ENCODE results near the gene ATP8A1.

ATP8A1 gene

DNA sequence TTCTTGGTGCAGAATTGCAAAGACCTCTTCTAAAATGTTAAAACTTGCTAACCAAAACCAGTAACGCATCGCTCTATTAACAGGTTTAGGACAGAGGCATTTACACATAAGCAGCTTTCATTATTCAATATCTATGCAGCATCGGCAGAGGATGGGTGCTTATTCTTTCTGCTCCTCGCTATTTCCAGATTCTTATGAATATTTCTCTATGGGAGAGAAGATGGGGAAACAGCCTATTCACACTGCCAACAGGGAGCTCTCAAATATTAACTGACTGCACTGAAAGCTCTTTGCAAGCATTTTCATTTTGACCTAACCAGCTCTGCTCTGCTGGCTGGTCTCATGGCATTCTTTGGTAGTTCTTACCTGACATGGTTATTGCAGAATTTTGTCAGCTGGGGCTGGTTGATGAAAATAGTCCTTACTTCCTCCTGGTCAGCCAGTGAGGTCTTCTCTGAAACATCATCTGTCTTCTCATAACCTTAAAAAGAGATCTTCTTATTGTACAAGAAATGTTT is 30.2 kb downstream of the ATP8A1 start:
- H3K9me3 ChIP-seq (ENCODE audit: low read depth, low read length): no peaks in the 10 kb centered on the region
- TF ChIP-seq POLR2AphosphoS5 (IDR thresholded peaks at IDR 0.05; ENCODE audit: borderline replicate concordance, low read depth, low read length): no peak
- TF ChIP-seq FOXP2 (optimal IDR thresholded peaks at IDR 0.05; ENCODE audit: control extremely low read depth, extremely low read length, insufficient read depth): no peak
- no peak for TF ChIP-seq EZH2 (IDR thresholded peaks at IDR 0.05)
- no peak overlapping the region for H3K4me3 ChIP-seq
- no peak overlapping the region for H3K9ac ChIP-seq (ENCODE audit: insufficient read length)
- no peaks in the 10 kb centered on the region for H3K36me3 ChIP-seq (ENCODE audit: insufficient read depth, low read length)
- no peak overlapping the region for H3K27ac ChIP-seq
- no peak for DNase-seq (ENCODE audit: low read depth, low spot score)

DNA sequence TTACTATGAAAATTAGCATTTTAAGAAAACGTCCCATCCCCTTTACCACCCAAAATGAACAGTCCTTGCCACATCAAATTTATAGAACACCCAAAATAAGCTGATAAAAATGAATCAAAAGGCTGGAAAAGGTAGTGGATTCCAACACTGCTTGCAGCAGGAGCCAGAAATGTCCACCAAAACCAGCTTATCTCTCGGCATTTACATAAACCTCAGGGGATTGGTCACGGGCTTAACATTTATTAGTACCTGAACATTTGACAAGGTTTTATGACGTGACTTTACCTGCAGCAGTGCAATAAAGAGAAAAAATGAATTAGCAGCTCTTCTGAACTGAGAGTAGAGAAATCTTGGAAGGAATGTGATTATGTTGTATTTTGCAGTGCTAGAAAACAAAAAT is 31.6 kb downstream of the ATP8A1 start:
- TF ChIP-seq FOXP2 (optimal IDR thresholded peaks at IDR 0.05; ENCODE audit: control extremely low read depth, extremely low read length, insufficient read depth) (no peak), EZH2 (IDR thresholded peaks at IDR 0.05) (no peak), POLR2AphosphoS5 (IDR thresholded peaks at IDR 0.05; ENCODE audit: borderline replicate concordance, low read depth, low read length) (no peak)
- Histone ChIP-seq H3K9ac (ENCODE audit: insufficient read length) (no peak overlapping the region), H3K4me3 (no peak overlapping the region), H3K27ac (no peak overlapping the region), H3K9me3 (ENCODE audit: low read depth, low read length) (no peaks in the 10 kb centered on the region), H3K36me3 (ENCODE audit: insufficient read depth, low read length) (no peaks in the 10 kb centered on the region)
- DNase-seq (ENCODE audit: low read depth, low spot score): no peak

DNA sequence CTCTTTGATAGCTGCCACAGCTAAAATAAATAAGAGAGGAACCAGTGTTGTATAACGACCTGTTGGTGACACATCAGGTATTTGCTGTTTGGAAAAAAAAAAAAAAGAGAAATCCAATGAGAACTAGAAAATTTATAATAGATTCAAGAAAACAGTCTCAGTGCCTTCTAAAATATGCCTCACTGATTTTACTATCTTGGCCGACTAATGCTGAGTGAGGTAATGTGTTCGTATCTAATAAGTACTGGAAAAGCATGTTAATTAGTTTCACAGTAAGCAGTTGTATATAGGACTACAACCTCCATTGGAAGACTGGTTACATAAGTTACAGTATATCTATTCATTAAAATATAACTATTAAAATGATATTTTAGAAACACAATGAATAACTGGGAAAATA is 32.4 kb downstream of the ATP8A1 start:
- Histone ChIP-seq H3K9me3 (ENCODE audit: low read depth, low read length) (no peaks in the 10 kb centered on the region), H3K27ac (no peak overlapping the region), H3K9ac (ENCODE audit: insufficient read length) (no peak overlapping the region), H3K4me3 (no peak overlapping the region), H3K36me3 (ENCODE audit: insufficient read depth, low read length) (no peaks in the 10 kb centered on the region)
- DNase-seq (ENCODE audit: low read depth, low spot score): no peak
- no peak for TF ChIP-seq FOXP2 (optimal IDR thresholded peaks at IDR 0.05; ENCODE audit: control extremely low read depth, extremely low read length, insufficient read depth)
- TF ChIP-seq EZH2 (IDR thresholded peaks at IDR 0.05): no peak
- TF ChIP-seq POLR2AphosphoS5 (IDR thresholded peaks at IDR 0.05; ENCODE audit: borderline replicate concordance, low read depth, low read length): no peak

DNA sequence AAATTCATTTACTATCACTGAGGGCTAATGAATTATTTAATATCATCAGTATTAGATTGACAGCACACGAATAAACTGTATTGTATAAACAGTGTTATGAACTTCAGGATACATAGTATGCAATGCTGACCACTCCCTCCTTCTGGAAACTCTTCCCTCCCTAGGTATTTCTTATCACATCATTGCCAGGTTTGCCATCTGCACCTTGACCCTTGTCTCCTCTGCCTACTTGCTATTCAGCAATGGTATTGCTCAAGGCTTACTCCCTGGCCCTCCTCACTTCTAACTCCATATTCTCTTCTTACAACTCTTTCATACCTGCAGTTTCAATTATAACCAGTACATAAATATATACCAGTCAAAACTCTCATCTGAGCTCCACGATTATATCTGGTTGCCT is 38.9 kb downstream of the ATP8A1 start:
- TF ChIP-seq FOXP2 (optimal IDR thresholded peaks at IDR 0.05; ENCODE audit: control extremely low read depth, extremely low read length, insufficient read depth): no peak
- no peak for TF ChIP-seq EZH2 (IDR thresholded peaks at IDR 0.05)
- no peak for TF ChIP-seq POLR2AphosphoS5 (IDR thresholded peaks at IDR 0.05; ENCODE audit: borderline replicate concordance, low read depth, low read length)
- H3K9me3 ChIP-seq (ENCODE audit: low read depth, low read length): no peaks in the 10 kb centered on the region
- no peak overlapping the region for H3K27ac ChIP-seq
- no peak overlapping the region for H3K9ac ChIP-seq (ENCODE audit: insufficient read length)
- H3K36me3 ChIP-seq (ENCODE audit: insufficient read depth, low read length): no peaks in the 10 kb centered on the region
- no peak overlapping the region for H3K4me3 ChIP-seq
- DNase-seq (ENCODE audit: low read depth, low spot score): no peak

DNA sequence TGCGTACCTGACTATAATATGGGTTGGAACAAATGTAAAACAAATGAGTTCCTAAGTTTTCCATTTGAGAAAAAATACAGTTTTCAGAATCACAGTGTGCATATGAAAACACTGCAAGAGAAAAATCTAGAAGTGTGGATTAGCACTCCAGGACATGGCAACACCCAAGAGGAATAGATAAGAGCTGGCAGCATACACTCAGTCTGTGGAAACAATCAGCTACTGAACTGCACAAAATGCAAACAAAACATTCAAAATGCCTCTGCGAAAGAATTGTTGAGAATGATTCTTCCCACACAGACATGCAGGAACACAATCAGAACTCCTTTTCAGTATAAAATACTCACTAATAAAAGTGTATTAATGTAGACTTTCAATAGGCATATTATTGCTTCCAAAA is 39.9 kb downstream of the ATP8A1 start:
- Histone ChIP-seq H3K36me3 (ENCODE audit: insufficient read depth, low read length) (no peaks in the 10 kb centered on the region), H3K4me3 (no peak overlapping the region), H3K9ac (ENCODE audit: insufficient read length) (no peak overlapping the region), H3K27ac (no peak overlapping the region), H3K9me3 (ENCODE audit: low read depth, low read length) (no peaks in the 10 kb centered on the region)
- TF ChIP-seq FOXP2 (optimal IDR thresholded peaks at IDR 0.05; ENCODE audit: control extremely low read depth, extremely low read length, insufficient read depth) (no peak), POLR2AphosphoS5 (IDR thresholded peaks at IDR 0.05; ENCODE audit: borderline replicate concordance, low read depth, low read length) (no peak), EZH2 (IDR thresholded peaks at IDR 0.05) (no peak)
- no peak for DNase-seq (ENCODE audit: low read depth, low spot score)

DNA sequence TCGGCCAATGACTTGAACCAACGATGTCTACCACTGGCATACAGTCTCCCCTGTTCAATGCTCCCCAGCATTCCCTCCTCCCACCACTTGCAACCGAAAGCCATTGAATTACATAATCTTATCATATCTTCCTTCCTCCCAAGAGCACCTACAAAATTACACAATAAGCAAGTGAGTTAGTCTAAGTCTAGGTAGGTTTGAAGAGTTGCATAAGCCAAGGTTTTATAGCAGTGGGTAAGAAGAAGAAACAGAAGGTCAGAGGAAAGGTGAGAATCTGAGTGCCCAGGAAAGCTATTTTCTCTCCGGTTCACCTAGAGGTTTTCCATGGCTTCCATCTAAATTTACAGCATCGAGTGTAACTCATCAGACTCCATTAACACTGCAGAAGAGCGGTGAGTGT is 40.3 kb downstream of the ATP8A1 start:
- H3K9me3 ChIP-seq (ENCODE audit: low read depth, low read length): no peaks in the 10 kb centered on the region
- no peak for DNase-seq (ENCODE audit: low read depth, low spot score)
- H3K9ac ChIP-seq (ENCODE audit: insufficient read length): no peak overlapping the region
- no peak overlapping the region for H3K4me3 ChIP-seq
- TF ChIP-seq POLR2AphosphoS5 (IDR thresholded peaks at IDR 0.05; ENCODE audit: borderline replicate concordance, low read depth, low read length): no peak
- H3K36me3 ChIP-seq (ENCODE audit: insufficient read depth, low read length): no peaks in the 10 kb centered on the region
- no peak overlapping the region for H3K27ac ChIP-seq

DNA sequence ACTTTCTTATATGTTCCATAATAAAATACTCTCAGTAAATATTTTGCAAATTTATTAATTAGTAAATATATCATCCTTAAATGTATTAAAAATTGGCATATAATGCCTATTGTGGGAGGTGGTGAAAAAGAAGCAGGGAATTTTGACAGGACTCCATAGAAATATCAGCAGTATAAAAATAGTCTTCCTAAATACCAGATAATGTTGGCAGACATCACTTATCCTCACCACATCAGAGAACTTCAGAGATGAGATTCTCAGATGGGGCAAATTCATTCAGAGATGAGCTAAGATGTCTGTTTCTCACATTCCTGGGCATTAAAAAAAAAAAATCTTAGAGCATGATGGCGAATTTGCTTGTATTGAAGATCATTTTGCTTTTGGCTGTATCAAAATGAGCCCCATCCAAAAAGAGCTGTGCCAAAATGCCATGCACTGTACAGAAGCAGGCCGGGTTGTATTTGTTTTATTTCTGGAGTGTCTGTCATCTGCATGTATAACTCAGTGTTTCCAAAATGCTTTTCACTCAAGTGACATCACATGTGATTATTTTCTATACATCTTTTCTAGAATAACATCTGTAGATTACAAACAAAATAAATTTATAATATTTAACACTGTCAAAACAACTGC is 41.7 kb downstream of the ATP8A1 start:
- H3K9me3 ChIP-seq (ENCODE audit: low read depth, low read length): no peaks in the 10 kb centered on the region
- H3K36me3 ChIP-seq (ENCODE audit: insufficient read depth, low read length): no peaks in the 10 kb centered on the region
- TF ChIP-seq POLR2AphosphoS5 (IDR thresholded peaks at IDR 0.05; ENCODE audit: borderline replicate concordance, low read depth, low read length) (no peak), FOXP2 (optimal IDR thresholded peaks at IDR 0.05; ENCODE audit: control extremely low read depth, extremely low read length, insufficient read depth) (no peak), EZH2 (IDR thresholded peaks at IDR 0.05) (no peak)
- DNase-seq (ENCODE audit: low read depth, low spot score): no peak
- no peak overlapping the region for H3K9ac ChIP-seq (ENCODE audit: insufficient read length)
- no peak overlapping the region for H3K27ac ChIP-seq
- H3K4me3 ChIP-seq: no peak overlapping the region

DNA sequence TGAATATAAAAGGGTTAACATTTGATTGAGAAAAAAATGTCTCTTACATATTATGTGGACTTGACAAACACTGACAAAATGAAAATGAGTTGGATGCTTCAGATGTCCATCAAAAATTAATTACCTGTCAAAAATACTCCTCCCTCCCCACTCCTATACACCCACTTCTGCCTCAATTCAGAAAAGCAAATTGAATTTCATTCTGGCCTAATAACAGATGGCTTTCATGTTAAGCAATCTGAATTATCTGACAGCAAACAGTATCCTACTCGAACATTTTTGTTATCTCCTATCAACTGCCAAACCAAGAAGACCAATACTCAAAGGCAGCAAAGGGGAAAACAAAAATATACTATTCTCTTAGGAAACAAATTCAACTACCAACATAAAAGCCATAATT is 44.0 kb downstream of the ATP8A1 start:
- Histone ChIP-seq H3K36me3 (ENCODE audit: insufficient read depth, low read length) (no peaks in the 10 kb centered on the region), H3K27ac (no peak overlapping the region), H3K9me3 (ENCODE audit: low read depth, low read length) (no peaks in the 10 kb centered on the region), H3K9ac (ENCODE audit: insufficient read length) (no peak overlapping the region), H3K4me3 (no peak overlapping the region)
- no peak for DNase-seq (ENCODE audit: low read depth, low spot score)
- TF ChIP-seq EZH2 (IDR thresholded peaks at IDR 0.05): no peak
- TF ChIP-seq POLR2AphosphoS5 (IDR thresholded peaks at IDR 0.05; ENCODE audit: borderline replicate concordance, low read depth, low read length): no peak

DNA sequence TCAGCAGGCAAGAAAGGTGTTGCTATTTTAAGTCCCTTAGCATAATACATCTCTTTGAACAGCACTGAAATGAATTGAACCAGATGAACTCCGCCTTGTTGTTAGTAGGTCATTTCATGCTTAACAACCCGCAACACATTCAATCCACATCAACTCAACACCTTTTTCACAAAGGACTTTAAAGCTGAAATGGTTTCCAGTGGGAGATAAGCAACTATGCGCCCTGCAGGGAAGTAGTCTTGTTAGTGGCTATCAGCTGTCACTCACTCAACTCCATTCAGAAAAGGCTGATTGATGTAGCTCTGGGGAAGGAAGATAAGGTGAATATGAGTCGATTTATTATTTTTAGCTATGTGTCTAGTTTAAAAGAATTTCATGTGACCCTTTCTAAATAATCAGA is 46.0 kb downstream of the ATP8A1 start:
- Histone ChIP-seq H3K4me3 (no peak overlapping the region), H3K9ac (ENCODE audit: insufficient read length) (no peak overlapping the region), H3K27ac (no peak overlapping the region), H3K36me3 (ENCODE audit: insufficient read depth, low read length) (no peaks in the 10 kb centered on the region), H3K9me3 (ENCODE audit: low read depth, low read length) (no peaks in the 10 kb centered on the region)
- TF ChIP-seq EZH2 (IDR thresholded peaks at IDR 0.05) (no peak), POLR2AphosphoS5 (IDR thresholded peaks at IDR 0.05; ENCODE audit: borderline replicate concordance, low read depth, low read length) (no peak), FOXP2 (optimal IDR thresholded peaks at IDR 0.05; ENCODE audit: control extremely low read depth, extremely low read length, insufficient read depth) (no peak)
- DNase-seq (ENCODE audit: low read depth, low spot score): no peak
